Ectodermal cell (in vitro differentiated cells): Measurements from ENCODE around the gene CROCC2.
"Not testable (repeated sequence)": the region's sequence is repeated elsewhere in the genome, so short reads cannot be mapped to it uniquely, and the experiment has no call there.

ENCODE experiments used
- H3K27ac ChIP-seq: 2 replicates; pipeline ENCODE4 v1.7.0; 2013; ENCODE audit warnings: mild to moderate bottlenecking, low read depth, low read length; ENCODE audit not compliant: insufficient read depth, poor library complexity, severe bottlenecking
- H3K27me3 ChIP-seq: 2 replicates; pipeline ENCODE4 v1.7.0; 2013; ENCODE audit warnings: mild to moderate bottlenecking, low read length; ENCODE audit not compliant: insufficient read depth, control insufficient read depth, poor library complexity, severe bottlenecking
- H3K36me3 ChIP-seq: one replicate; pipeline ENCODE4 v1.7.0; 2013; ENCODE audit warnings: low read length; ENCODE audit not compliant: control insufficient read depth, insufficient read depth
- H3K4me1 ChIP-seq: one replicate; pipeline ENCODE4 v1.7.0; 2013; ENCODE audit warnings: low read length; ENCODE audit not compliant: control insufficient read depth, insufficient read depth
- H3K4me3 ChIP-seq: 2 replicates; pipeline ENCODE4 v1.7.0; 2013; ENCODE audit warnings: low read depth, low read length, control low read depth; ENCODE audit not compliant: insufficient read depth
- H3K9me3 ChIP-seq: 2 replicates; pipeline ENCODE4 v1.7.0; 2013; ENCODE audit warnings: mild to moderate bottlenecking, low read length, moderate library complexity; ENCODE audit not compliant: control insufficient read depth
- WGBS, 2 experiments: methylation state at CpG; one replicate each; pipeline ENCODE4 v1.1.7; 2013; ENCODE audit warnings: missing lambda C conversion rate in 2 of 2; 5-methylcytosine and 5-hydroxymethylcytosine counted together

The CROCC2 gene

GRCh38 chr2:240974771-240975572 is 68.8 kb downstream of the CROCC2 start:
- no peak overlapping the region for H3K27ac ChIP-seq
- H3K27me3 ChIP-seq: no peaks in the 10 kb centered on the region
- no peaks in the 10 kb centered on the region for H3K9me3 ChIP-seq
- no peaks in the 10 kb centered on the region for H3K36me3 ChIP-seq
- H3K4me1 ChIP-seq: peaks cover 2% of the 10 kb centered on the region
- H3K4me3 ChIP-seq: no peak overlapping the region
- WGBS, 2 experiments: 78 to 83% methylated on average over 9 to 10 of the region's 10 CpGs

- not testable (repeated sequence) for H3K4me3 ChIP-seq, H3K4me1 ChIP-seq, H3K27ac ChIP-seq, H3K27me3 ChIP-seq, H3K36me3 ChIP-seq, H3K9me3 ChIP-seq
- 80 to 85% methylated on average over 4 of the region's 4 CpGs for WGBS, 2 experiments
These were observed 69.8 kb downstream of the CROCC2 start for GRCh38 chr2:240975903-240976302.

- no peak overlapping the region for H3K4me3 ChIP-seq
- H3K9me3 ChIP-seq: no peaks in the 10 kb centered on the region
- WGBS, 2 experiments: 68% methylated on average over 4 of the region's 4 CpGs
- H3K36me3 ChIP-seq: no peaks in the 10 kb centered on the region
- H3K4me1 ChIP-seq: no peaks in the 10 kb centered on the region
- H3K27me3 ChIP-seq: peaks cover 30% of the 10 kb centered on the region
- no peak overlapping the region for H3K27ac ChIP-seq
These were observed 75.1 kb downstream of the CROCC2 start for GRCh38 chr2:240981280-240981679.

GRCh38 chr2:240981871-240982800 is 76.0 kb downstream of the CROCC2 start:
- Histone ChIP-seq H3K4me3 (no peak overlapping the region), H3K4me1 (no peaks in the 10 kb centered on the region), H3K27ac (no peak overlapping the region), H3K9me3 (no peaks in the 10 kb centered on the region), H3K36me3 (no peaks in the 10 kb centered on the region), H3K27me3 (peaks cover 30% of the 10 kb centered on the region)
- 89 to 91% methylated on average over 25 of the region's 25 CpGs for WGBS, 2 experiments

- no peaks in the 10 kb centered on the region for H3K36me3 ChIP-seq
- H3K9me3 ChIP-seq: no peaks in the 10 kb centered on the region
- H3K4me3 ChIP-seq: no peak overlapping the region
- H3K27ac ChIP-seq: no peak overlapping the region
- WGBS, 2 experiments: 92 to 93% methylated on average over 8 of the region's 8 CpGs
- peaks cover 30% of the 10 kb centered on the region for H3K27me3 ChIP-seq
- H3K4me1 ChIP-seq: no peaks in the 10 kb centered on the region
These were observed 76.7 kb downstream of the CROCC2 start for GRCh38 chr2:240982821-240983281.

GRCh38 chr2:240983361-240983995 is 77.3 kb downstream of the CROCC2 start:
- Histone ChIP-seq H3K27ac (no peak overlapping the region), H3K27me3 (peaks cover 30% of the 10 kb centered on the region), H3K4me3 (no peak overlapping the region), H3K36me3 (no peaks in the 10 kb centered on the region), H3K4me1 (no peaks in the 10 kb centered on the region), H3K9me3 (no peaks in the 10 kb centered on the region)
- WGBS, 2 experiments: 8 to 10% methylated on average over 45 of the region's 45 CpGs

- Histone ChIP-seq H3K4me1 (no peaks in the 10 kb centered on the region), H3K27me3 (peaks cover 30% of the 10 kb centered on the region), H3K4me3 (no peak overlapping the region), H3K9me3 (no peaks in the 10 kb centered on the region), H3K36me3 (no peaks in the 10 kb centered on the region), H3K27ac (no peak overlapping the region)
- 83 to 87% methylated on average over 18 of the region's 18 CpGs for WGBS, 2 experiments
These were observed 77.9 kb downstream of the CROCC2 start for GRCh38 chr2:240983996-240984498.

- 83 to 85% methylated on average over 20 of the region's 20 CpGs for WGBS, 2 experiments
These were observed 80.0 kb downstream of the CROCC2 start for GRCh38 chr2:240985881-240986786.

GRCh38 chr2:240986787-240987411 is 80.8 kb downstream of the CROCC2 start:
- WGBS, 2 experiments: 92 to 93% methylated on average over 11 of the region's 11 CpGs
- Histone ChIP-seq H3K27me3 (peaks cover 21% of the 10 kb centered on the region), H3K4me3 (no peak overlapping the region), H3K9me3 (no peaks in the 10 kb centered on the region), H3K4me1 (no peaks in the 10 kb centered on the region), H3K27ac (no peak overlapping the region), H3K36me3 (no peaks in the 10 kb centered on the region)

More at GRCh38 chr2:240985881-240986786, 80.0 kb downstream of the CROCC2 start:
- H3K27me3 ChIP-seq: peaks cover 28% of the 10 kb centered on the region
- H3K4me1 ChIP-seq: no peaks in the 10 kb centered on the region
- H3K4me3 ChIP-seq: no peak overlapping the region
- H3K27ac ChIP-seq: no peak overlapping the region
- H3K36me3 ChIP-seq: no peaks in the 10 kb centered on the region
- no peaks in the 10 kb centered on the region for H3K9me3 ChIP-seq
